GM23248 (cell line): ENCODE measurements around the gene TMEM178B. TPM values are rescaled to one million over a fixed set of nuclear protein-coding genes. Genes with fewer than 3 reads are reported as not detected.

ENCODE experiments used
- DNase-seq: peaks from one replicate; pipeline ENCODE4 v3.0.0-alpha.2; 2015
- H2AFZ ChIP-seq: fragments of 200-600 bp; sonication (generic); 2 replicates; pipeline ENCODE4 v1.6.1; 2016; ENCODE audit warnings: antibody characterized with exemption
- H3F3A ChIP-seq: fragments of 200-600 bp; sonication (generic); 2 replicates; pipeline ENCODE4 v1.6.1; 2016; ENCODE audit warnings: mild to moderate bottlenecking, antibody characterized with exemption, mixed run types; ENCODE audit not compliant: insufficient read depth
- H3K27ac ChIP-seq: fragments of 200-600 bp; sonication (generic); 2 replicates; pipeline ENCODE4 v1.5.1; 2016; ENCODE audit warnings: mild to moderate bottlenecking
- H3K27me3 ChIP-seq: fragments of 200-600 bp; sonication (generic); replicated peaks from 2 replicates; pipeline ENCODE4 v1.6.1; 2016; ENCODE audit warnings: mild to moderate bottlenecking; ENCODE audit not compliant: insufficient read depth
- H3K36me3 ChIP-seq: fragments of 200-600 bp; sonication (generic); 2 replicates; pipeline ENCODE4 v1.6.1; 2016; ENCODE audit warnings: low read depth, mild to moderate bottlenecking
- H3K4me1 ChIP-seq: fragments of 200-600 bp; sonication (generic); 2 replicates; pipeline ENCODE4 v1.6.1; 2016; ENCODE audit warnings: mild to moderate bottlenecking; ENCODE audit not compliant: insufficient read depth
- H3K4me2 ChIP-seq: fragments of 200-600 bp; sonication (generic); one replicate; pipeline ENCODE4 v1.6.1; 2016; ENCODE audit warnings: mild to moderate bottlenecking; ENCODE audit not compliant: unreplicated experiment
- H3K4me3 ChIP-seq: fragments of 200-600 bp; sonication (generic); 2 replicates; pipeline ENCODE4 v1.5.1; 2016; ENCODE audit warnings: mild to moderate bottlenecking
- H3K79me2 ChIP-seq: fragments of 200-600 bp; sonication (generic); 2 replicates; pipeline ENCODE4 v1.6.1; 2016; ENCODE audit warnings: mild to moderate bottlenecking; ENCODE audit not compliant: insufficient read depth
- H3K9ac ChIP-seq: fragments of 200-600 bp; sonication (generic); 2 replicates; pipeline ENCODE4 v1.6.1; 2016; ENCODE audit warnings: mild to moderate bottlenecking
- H3K9me2 ChIP-seq: fragments of 200-600 bp; sonication (generic); 2 replicates; pipeline ENCODE4 v1.6.1; 2016; ENCODE audit warnings: mixed run types, mild to moderate bottlenecking, moderate library complexity; ENCODE audit not compliant: insufficient read depth
- H3K9me3 ChIP-seq: fragments of 200-600 bp; sonication (generic); one replicate; pipeline ENCODE4 v1.6.1; 2017; ENCODE audit warnings: low read depth
- H4K20me1 ChIP-seq: fragments of 200-600 bp; sonication (generic); 2 replicates; pipeline ENCODE4 v1.6.0; 2016; ENCODE audit not compliant: insufficient read depth
- EZH2 ChIP-seq: fragments of 200-600 bp; sonication (generic); IDR thresholded peaks from 2 replicates; pipeline ENCODE4 v1.6.1; 2018; ENCODE audit warnings: antibody characterized with exemption, mild to moderate bottlenecking; ENCODE audit not compliant: insufficient read depth, poor library complexity, severe bottlenecking
- EZH2phosphoT487 ChIP-seq: fragments of 200-600 bp; sonication (generic); IDR thresholded peaks from 2 replicates; pipeline ENCODE4 v1.6.1; 2018; ENCODE audit warnings: antibody characterized with exemption, moderate library complexity, mild to moderate bottlenecking, low read depth; ENCODE audit not compliant: insufficient read depth
- WGBS, 2 experiments: methylation state at CpG; one replicate each; pipeline ENCODE4 v1.1.6; 2015 to 2017; ENCODE audit warnings: low lambda C conversion rate in 2 of 2, low coverage in 1 of 2; ENCODE audit errors: missing lambda C conversion rate in 2 of 2; 5-methylcytosine and 5-hydroxymethylcytosine counted together
- in situ Hi-C: fragments of 300-500 bp; cut with MboI; formaldehyde crosslinking; loops from 2 replicates; pipeline ENCODE4 v1.15.0; 2020
- polyA plus RNA-seq: library from polyadenylated mRNA; unstranded; fragments of >200 nt; fragmentation: Nextera tagmentation; extraction: Ambion mirVana; gene quantifications from 2 replicates; pipeline ENCODE4 v1.2.1, GENCODE V29; 2016
- total RNA-seq: library from RNA; depleted of rRNA; stranded (reverse); fragments of >200 nt; shearing (Covaris generic); gene quantifications from 2 replicates; pipeline ENCODE4 v1.2.3, GENCODE V29; 2014

The TMEM178B gene
- total and polyA plus RNA-seq, 2 experiments from 2014 or later = 0.05 to 0.22 TPM

DNA sequence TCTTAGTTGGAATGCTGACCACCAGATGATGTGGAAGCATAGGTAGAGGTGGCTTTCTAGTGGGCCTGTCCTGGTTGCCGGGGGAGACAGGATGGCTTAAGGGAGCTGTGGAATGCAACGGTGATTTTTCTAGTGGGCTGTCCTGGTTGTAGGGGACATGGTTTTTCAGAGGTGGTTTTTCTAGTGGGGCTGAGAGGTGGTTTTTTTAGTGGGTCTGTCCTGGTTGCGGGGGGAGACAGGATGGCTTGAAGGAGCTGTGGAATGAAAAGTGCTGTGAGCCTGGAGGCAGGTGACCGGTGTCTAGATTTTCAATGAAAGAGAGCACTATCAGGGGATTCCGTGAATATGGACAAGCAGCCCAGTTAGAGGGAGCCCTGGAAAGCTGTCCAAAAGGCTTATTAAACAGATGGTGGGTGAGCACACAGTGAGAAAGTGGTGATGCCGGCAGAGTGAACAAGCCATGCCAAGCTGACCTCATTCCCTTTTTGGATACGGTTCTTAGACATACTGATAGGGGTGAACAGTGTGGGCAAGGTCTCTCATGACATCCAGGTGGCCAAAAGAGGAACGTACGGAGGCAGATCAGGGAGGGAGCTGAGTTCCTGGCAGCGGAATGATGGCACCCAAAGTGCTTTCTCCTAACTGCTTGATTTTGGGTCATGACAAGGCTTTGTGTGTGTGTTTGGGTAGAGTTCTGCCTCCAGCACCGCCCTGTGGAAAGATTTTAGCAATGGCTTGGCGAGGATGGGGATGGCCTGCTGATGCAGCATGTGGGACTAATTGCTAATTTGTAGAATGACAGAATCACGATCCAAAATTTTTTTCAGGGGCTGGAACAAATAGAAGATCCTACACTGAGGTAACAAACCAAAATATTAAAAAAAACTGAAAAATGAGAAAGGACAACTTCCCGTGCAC lies 126.6 kb downstream of the TMEM178B start:
- Histone ChIP-seq H3F3A (no peaks in the 10 kb centered on the region), H3K4me3 (no peak overlapping the region), H3K4me1 (no peaks in the 10 kb centered on the region), H3K9me3 (no peaks in the 10 kb centered on the region), H3K9me2 (no peaks in the 10 kb centered on the region), H3K9ac (no peak overlapping the region), H3K79me2 (no peaks in the 10 kb centered on the region), H3K4me2 (no peak overlapping the region), H2AFZ (no peak overlapping the region), H3K27me3 (no peaks in the 10 kb centered on the region), H4K20me1 (no peaks in the 10 kb centered on the region), H3K27ac (no peak overlapping the region), H3K36me3 (no peaks in the 10 kb centered on the region)
- whole genome bisulfite sequencing, 2 experiments = 28 to 29% methylated on average over 14 of the region's 14 CpGs
- in situ Hi-C loops = no loop called here
- no peak for TF ChIP-seq EZH2
- no peak for TF ChIP-seq EZH2phosphoT487
- no peak for DNase-seq

DNA sequence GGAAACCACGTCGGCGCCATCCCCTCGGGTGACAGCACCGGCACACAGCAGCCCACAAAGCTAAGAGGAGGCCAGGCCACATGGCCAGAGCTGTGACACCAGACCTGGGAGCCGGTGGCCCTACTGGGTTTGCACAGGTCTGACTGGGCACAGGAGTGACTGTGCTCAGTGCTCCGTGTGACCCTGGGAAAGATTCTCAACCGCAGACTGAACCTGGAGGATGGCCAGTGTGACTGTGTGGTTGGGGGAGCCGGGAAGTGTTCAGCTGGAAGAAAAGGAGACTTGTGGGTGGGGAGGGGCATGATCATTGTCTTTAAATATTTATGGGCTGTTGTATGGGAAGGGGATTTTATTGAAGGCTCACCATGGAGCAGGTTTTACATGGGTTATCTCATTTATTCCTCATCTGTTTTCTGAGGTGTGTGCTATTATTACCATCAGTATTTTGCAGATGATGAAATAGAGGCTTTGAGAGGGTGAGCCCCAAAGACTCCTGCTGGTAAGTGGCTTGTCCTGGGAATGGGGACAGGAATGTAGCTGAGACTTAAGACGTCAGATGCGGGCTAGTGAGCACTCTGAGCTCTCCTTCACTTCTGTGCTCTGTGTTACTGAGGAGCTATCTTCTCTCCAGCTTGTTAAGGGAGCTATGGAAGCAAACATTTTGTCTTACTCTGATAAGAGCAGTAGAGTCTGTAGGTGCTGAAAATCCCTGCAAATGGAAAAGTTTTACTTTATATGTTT lies 127.5 kb downstream of the TMEM178B start:
- no peaks in the 10 kb centered on the region for H3K4me1 ChIP-seq
- H3K79me2 ChIP-seq = no peaks in the 10 kb centered on the region
- no peaks in the 10 kb centered on the region for H3K36me3 ChIP-seq
- H4K20me1 ChIP-seq = no peaks in the 10 kb centered on the region
- no peak overlapping the region for H3K4me3 ChIP-seq
- no peak for TF ChIP-seq EZH2
- no peak for TF ChIP-seq EZH2phosphoT487
- H2AFZ ChIP-seq = no peak overlapping the region
- H3K9me2 ChIP-seq = no peaks in the 10 kb centered on the region
- 37 to 39% methylated on average over 11 of the region's 11 CpGs for WGBS, 2 experiments
- no peaks in the 10 kb centered on the region for H3F3A ChIP-seq
- no peaks in the 10 kb centered on the region for H3K9me3 ChIP-seq
- H3K27ac ChIP-seq = no peak overlapping the region
- no peaks in the 10 kb centered on the region for H3K27me3 ChIP-seq
- no peak for DNase-seq
- H3K9ac ChIP-seq = no peak overlapping the region
- H3K4me2 ChIP-seq = no peak overlapping the region
- in situ Hi-C loops = no loop called here

DNA sequence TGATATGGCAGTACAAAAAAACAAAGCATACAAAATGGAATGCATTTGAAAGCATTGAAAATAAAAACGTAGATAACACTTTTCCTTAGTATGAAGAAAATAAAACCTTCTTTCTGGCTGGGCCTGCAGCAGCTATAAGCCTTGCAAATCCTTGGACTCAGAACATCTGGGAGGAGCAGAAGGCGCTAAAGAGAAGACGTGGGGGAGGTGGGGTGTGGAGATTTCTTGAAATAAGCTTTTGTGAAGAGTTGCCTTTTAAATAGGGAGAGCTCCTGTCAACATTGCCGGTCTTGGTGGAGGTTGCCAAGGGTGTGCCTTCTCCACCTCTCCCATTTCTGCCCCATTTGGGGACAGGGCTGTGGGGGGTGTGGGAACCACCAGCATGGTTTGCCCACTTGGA lies 128.7 kb downstream of the TMEM178B start:
- no peaks in the 10 kb centered on the region for H4K20me1 ChIP-seq
- 5 to 8% methylated on average over 4 of the region's 4 CpGs for WGBS, 2 experiments
- no peaks in the 10 kb centered on the region for H3K9me2 ChIP-seq
- no peak overlapping the region for H2AFZ ChIP-seq
- TF ChIP-seq EZH2 = no peak
- no peak for TF ChIP-seq EZH2phosphoT487
- no peak overlapping the region for H3K4me2 ChIP-seq
- no peaks in the 10 kb centered on the region for H3K79me2 ChIP-seq
- H3K9ac ChIP-seq = no peak overlapping the region
- H3K4me1 ChIP-seq = no peaks in the 10 kb centered on the region
- H3K4me3 ChIP-seq = no peak overlapping the region
- DNase-seq = no peak
- no peaks in the 10 kb centered on the region for H3F3A ChIP-seq
- H3K36me3 ChIP-seq = no peaks in the 10 kb centered on the region
- in situ Hi-C loops = no loop called here
- H3K27me3 ChIP-seq = no peaks in the 10 kb centered on the region
- H3K9me3 ChIP-seq = no peaks in the 10 kb centered on the region
- no peak overlapping the region for H3K27ac ChIP-seq

DNA sequence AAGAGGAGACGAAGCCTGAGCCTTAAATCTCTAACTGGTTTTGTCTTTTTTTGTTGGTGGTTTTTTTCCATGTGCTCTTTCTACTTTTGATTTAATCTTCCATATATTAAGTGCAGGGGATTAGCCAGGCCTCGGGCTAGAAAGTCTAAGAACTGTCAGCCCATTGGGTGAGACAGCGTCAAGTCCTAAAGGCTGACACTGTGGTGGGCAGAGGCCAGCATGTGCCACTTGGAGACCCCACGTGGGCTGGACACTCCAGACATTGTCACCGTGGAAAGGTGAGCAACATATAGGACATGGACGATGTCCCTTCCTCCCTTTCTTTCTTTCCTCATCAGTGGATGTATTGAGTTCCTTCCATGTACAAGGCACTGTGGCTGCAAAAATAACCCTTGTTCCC lies 129.3 kb downstream of the TMEM178B start:
- H3K9ac ChIP-seq = no peak overlapping the region
- no peaks in the 10 kb centered on the region for H3K4me1 ChIP-seq
- H3K27ac ChIP-seq = no peak overlapping the region
- H3K4me2 ChIP-seq = no peak overlapping the region
- no peaks in the 10 kb centered on the region for H3K9me3 ChIP-seq
- no peak overlapping the region for H2AFZ ChIP-seq
- DNase-seq = no peak
- no peaks in the 10 kb centered on the region for H4K20me1 ChIP-seq
- H3F3A ChIP-seq = no peaks in the 10 kb centered on the region
- TF ChIP-seq EZH2 = no peak
- TF ChIP-seq EZH2phosphoT487 = no peak
- no peaks in the 10 kb centered on the region for H3K27me3 ChIP-seq
- no peaks in the 10 kb centered on the region for H3K9me2 ChIP-seq
- H3K79me2 ChIP-seq = no peaks in the 10 kb centered on the region
- in situ Hi-C loops = no loop called here
- no peaks in the 10 kb centered on the region for H3K36me3 ChIP-seq
- H3K4me3 ChIP-seq = no peak overlapping the region
- WGBS, 2 experiments = 28 to 35% methylated on average over 6 of the region's 6 CpGs
